ENCODE results near the gene RPTN. TPM values are rescaled to one million over a fixed set of nuclear protein-coding genes. Genes with fewer than 3 reads are reported as not detected.

RPTN gene
- total RNA-seq, 1 donor from 2014 or later, result not detected

- no peak overlapping the region for H3K27ac Mint-ChIP-seq
- H3K9me3 Mint-ChIP-seq (ENCODE audit: low read depth), result no peaks in the 10 kb centered on the region
- no peak overlapping the region for H3K4me3 Mint-ChIP-seq (ENCODE audit: low read depth)
- H3K4me1 Mint-ChIP-seq (ENCODE audit: low read depth), result no peaks in the 10 kb centered on the region
- H3K27me3 Mint-ChIP-seq, result peaks cover 4% of the 10 kb centered on the region
- H3K36me3 Mint-ChIP-seq (ENCODE audit: insufficient read depth), result peaks cover 9% of the 10 kb centered on the region
- no peak for TF ChIP-seq CTCF (IDR thresholded peaks at IDR 0.05; ENCODE audit: unreplicated experiment)
- no peak for DNase-seq (ENCODE audit: low spot score, unreplicated experiment)
These were observed 48.0 kb downstream of the RPTN start for GRCh38 chr1:152110860-152111514.

- TF ChIP-seq CTCF (IDR thresholded peaks at IDR 0.05; ENCODE audit: unreplicated experiment), result no peak
- Mint-ChIP-seq H3K9me3 (ENCODE audit: low read depth) (no peaks in the 10 kb centered on the region), H3K27ac (no peak overlapping the region), H3K27me3 (peaks cover 1% of the 10 kb centered on the region), H3K36me3 (ENCODE audit: insufficient read depth) (peaks cover 9% of the 10 kb centered on the region), H3K4me1 (ENCODE audit: low read depth) (no peaks in the 10 kb centered on the region), H3K4me3 (ENCODE audit: low read depth) (no peak overlapping the region)
- DNase-seq (ENCODE audit: low spot score, unreplicated experiment), result no peak
These were observed 48.6 kb downstream of the RPTN start for GRCh38 chr1:152110365-152110859.

GRCh38 chr1:152109998-152110294 lies 49.1 kb downstream of the RPTN start:
- no peak for TF ChIP-seq CTCF (IDR thresholded peaks at IDR 0.05; ENCODE audit: unreplicated experiment)
- Mint-ChIP-seq H3K36me3 (ENCODE audit: insufficient read depth) (peaks cover 9% of the 10 kb centered on the region), H3K27me3 (peaks cover 6% of the 10 kb centered on the region), H3K27ac (no peak overlapping the region), H3K4me1 (ENCODE audit: low read depth) (no peaks in the 10 kb centered on the region), H3K9me3 (ENCODE audit: low read depth) (no peaks in the 10 kb centered on the region), H3K4me3 (ENCODE audit: low read depth) (no peak overlapping the region)
- no peak for DNase-seq (ENCODE audit: low spot score, unreplicated experiment)

GRCh38 chr1:152109231-152109997 lies 49.6 kb downstream of the RPTN start:
- DNase-seq (ENCODE audit: low spot score, unreplicated experiment), result no peak
- no peaks in the 10 kb centered on the region for H3K4me1 Mint-ChIP-seq (ENCODE audit: low read depth)
- no peaks in the 10 kb centered on the region for H3K9me3 Mint-ChIP-seq (ENCODE audit: low read depth)
- no peak overlapping the region for H3K27ac Mint-ChIP-seq
- peaks cover 11% of the 10 kb centered on the region for H3K27me3 Mint-ChIP-seq
- TF ChIP-seq CTCF (IDR thresholded peaks at IDR 0.05; ENCODE audit: unreplicated experiment), result no peak
- peaks cover 9% of the 10 kb centered on the region for H3K36me3 Mint-ChIP-seq (ENCODE audit: insufficient read depth)
- no peak overlapping the region for H3K4me3 Mint-ChIP-seq (ENCODE audit: low read depth)

GRCh38 chr1:152108882-152109222 lies 50.2 kb downstream of the RPTN start:
- no peak overlapping the region for H3K27ac Mint-ChIP-seq
- no peak for DNase-seq (ENCODE audit: low spot score, unreplicated experiment)
- peaks cover 12% of the 10 kb centered on the region for H3K27me3 Mint-ChIP-seq
- H3K36me3 Mint-ChIP-seq (ENCODE audit: insufficient read depth), result peaks cover 9% of the 10 kb centered on the region
- no peaks in the 10 kb centered on the region for H3K9me3 Mint-ChIP-seq (ENCODE audit: low read depth)
- H3K4me3 Mint-ChIP-seq (ENCODE audit: low read depth), result no peak overlapping the region
- no peak for TF ChIP-seq CTCF (IDR thresholded peaks at IDR 0.05; ENCODE audit: unreplicated experiment)
- no peaks in the 10 kb centered on the region for H3K4me1 Mint-ChIP-seq (ENCODE audit: low read depth)

Data from progenitor cell of endocrine pancreas (in vitro differentiated cells).